ENCODE measurements around the gene SRRM5. TPM values are rescaled to one million over a fixed set of nuclear protein-coding genes. Genes with fewer than 3 reads are reported as not detected.
"Not testable (repeated sequence)": the region's sequence is repeated elsewhere in the genome, so short reads cannot be mapped to it uniquely, and the experiment has no call there.

Gene SRRM5, protein sequence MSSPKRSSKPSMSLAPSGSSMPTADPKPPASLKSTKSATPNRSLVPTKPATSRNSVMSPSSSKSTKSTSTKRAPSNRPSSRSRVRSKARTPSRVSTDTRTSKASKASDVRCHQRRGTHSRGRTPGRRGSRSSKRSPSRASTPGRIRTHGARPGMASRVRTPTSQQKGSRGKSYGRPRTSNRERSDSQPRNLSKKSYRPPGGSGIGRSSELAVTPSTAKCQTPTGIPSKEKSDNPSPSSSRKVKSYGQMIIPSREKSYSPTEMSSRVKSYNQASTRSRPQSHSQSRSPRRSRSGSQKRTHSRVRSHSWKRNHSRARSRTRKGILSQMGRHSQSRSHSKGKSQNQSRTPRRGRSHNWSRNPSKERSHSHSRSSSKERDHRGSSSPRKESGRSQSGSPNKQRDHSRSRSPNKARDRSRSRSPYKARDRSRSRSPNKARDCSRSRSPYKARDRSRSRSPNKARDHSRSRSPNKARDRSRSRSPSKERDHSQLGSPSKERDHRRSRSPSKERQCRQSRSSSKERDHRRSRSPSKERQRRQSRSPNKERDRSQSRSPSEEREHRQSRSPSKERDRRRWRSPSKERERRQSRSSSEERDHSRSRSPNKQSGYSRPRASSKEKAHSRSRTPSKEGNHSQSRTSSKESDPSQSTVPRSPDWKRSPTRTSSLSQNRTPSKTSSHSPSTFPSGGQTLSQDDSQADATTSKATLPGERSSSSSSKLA
- total RNA-seq (2014; rRNA removed; shearing (Covaris generic)), result 0.05 and 0.30 TPM in 2 replicates

DNA sequence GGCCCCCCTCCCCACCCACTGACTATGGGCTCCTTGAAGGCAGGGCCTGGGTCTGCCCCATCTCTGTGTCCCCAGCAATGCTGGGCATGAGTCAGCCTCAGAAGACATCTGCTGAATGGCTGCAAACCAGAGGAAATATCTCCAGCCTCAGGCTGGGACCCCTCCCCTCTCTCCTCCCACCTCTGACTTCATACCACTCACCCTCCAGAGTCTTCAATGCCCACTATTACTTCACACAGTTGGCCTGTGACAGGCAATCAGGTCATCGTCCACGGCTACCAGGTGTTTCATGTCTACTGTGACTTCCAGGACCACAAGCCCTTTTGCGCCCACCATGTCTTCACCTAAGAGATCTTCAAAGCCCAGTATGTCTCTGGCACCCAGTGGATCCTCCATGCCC is at the start of gene SRRM5:
Gene SRRM5 (plus strand): TSS at position 301 of the 400 bp plus-strand sequence. CDS start 34 bp downstream, at position 335.
- DNase-seq (ENCODE audit: low read depth), result no peak

DNA sequence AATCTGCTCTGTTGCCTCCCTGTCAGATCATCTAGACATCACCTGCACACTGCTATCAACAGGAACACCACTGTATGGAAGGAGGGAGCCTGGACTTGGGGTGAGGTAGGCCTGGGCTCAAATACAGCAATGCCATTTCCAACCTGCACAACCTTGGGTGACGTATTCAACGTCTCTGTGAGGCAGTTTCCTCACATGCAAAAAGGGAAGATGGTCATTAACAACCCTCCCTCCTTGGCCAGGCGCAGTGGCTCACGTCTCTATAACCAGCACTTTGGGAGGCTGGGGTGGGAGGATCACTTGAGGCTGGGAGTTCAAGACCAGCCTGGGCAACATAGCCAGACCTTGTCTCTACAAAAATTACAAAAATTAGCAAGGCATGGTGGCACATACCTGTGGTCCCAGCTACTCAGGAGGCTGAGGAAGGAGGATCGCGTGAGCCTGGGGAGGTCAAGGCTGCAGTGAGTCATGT is 49.6 kb upstream of the SRRM5 start:
- DNase-seq (ENCODE audit: low read depth), result no peak

DNA sequence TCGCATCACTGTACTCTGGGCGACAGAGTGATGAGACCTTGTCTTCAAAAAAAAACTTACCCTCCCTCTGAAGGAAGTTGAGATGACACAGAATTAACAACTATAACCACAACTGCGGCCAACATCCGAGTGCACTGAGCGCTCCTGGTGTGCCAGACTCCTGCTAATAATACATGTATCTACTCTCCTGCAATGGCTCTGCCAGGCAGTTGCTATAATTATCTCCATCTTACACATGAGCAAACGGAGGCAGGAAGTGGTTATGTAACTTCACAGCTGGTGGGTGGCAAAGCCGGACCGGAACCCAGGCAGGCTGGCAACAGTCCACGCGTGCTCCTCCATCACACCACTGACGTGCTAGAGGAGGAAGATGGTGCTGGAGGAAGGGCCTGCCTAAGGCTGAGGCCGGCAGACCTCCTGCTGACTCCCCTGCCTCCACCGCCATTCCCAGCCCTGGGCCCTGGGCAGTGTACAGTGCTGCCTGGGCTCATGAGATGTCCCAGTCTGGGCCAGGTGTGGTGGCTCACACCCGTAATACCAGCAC is 49.1 kb upstream of the SRRM5 start:
- DNase-seq (ENCODE audit: low read depth), result peak; percentile 99

DNA sequence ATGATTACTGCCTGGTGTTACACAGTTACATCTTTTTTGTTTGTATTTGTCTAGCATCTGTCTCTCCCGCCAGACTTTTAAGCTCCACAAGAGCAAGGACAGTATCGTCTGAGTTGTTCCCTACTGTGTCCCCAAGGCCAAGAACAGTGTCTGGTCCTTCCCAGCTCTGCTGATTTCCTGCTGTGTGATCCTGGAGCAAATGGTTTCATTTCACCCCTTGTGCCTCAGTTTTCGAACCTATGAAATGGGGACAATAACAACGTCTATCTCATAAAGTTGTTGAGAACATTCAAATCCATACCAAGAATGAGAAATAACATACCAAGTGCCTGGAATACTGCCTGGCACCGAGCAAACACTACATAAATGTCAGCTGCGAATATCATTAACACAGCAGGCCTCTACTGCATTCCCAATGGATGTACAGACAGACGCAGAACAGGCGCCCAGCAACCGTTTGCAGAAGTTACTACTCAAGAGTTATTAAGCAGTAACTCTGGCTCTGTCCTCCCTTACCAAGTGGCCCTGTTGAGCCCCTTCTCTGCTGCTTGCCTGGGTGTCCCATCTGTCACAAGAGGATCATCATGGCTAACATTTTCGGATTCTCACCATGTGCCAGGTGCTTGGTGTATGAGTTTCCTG is 48.0 kb upstream of the SRRM5 start:
- DNase-seq (ENCODE audit: low read depth), result no peak

DNA sequence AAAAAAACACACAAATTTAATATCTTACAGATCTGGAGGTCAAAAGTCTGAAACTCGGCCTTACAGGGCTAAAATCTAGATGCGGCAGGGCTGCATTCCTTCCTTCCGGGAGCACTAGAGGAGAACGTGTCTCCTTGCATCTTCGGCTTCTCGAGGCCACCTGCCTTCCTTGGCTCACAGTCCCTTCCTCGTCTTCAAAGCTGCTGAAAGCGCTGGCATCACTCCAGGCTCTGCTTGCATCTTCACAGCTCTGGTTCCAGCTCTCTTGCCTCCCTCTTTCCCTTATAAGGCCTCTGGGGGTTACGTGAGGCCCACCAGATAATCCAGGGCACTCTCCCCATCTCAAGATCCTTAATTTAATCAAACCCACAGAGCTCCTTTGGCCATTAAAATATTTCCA is 47.1 kb upstream of the SRRM5 start:
- DNase-seq (ENCODE audit: low read depth), result no peak

DNA sequence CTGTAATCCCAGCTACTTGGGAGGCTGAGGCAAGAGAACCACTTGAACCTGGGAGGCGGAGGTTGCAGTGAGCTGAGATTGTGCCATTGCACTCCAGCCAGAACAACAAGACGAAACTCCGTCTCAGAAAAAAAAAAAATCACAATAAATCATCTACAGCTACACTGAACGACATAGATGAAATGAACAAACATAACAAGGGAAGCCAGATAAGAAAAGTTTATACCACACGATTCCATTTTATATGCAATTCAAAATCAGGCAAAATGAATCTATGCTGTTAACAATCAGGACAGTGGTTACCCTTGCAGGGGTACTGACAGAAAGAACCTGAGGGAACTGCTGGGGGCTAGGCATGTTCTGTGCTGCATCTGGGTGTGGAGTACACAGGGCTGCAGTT is 42.2 kb upstream of the SRRM5 start:
- DNase-seq (ENCODE audit: low read depth), result no peak

DNA sequence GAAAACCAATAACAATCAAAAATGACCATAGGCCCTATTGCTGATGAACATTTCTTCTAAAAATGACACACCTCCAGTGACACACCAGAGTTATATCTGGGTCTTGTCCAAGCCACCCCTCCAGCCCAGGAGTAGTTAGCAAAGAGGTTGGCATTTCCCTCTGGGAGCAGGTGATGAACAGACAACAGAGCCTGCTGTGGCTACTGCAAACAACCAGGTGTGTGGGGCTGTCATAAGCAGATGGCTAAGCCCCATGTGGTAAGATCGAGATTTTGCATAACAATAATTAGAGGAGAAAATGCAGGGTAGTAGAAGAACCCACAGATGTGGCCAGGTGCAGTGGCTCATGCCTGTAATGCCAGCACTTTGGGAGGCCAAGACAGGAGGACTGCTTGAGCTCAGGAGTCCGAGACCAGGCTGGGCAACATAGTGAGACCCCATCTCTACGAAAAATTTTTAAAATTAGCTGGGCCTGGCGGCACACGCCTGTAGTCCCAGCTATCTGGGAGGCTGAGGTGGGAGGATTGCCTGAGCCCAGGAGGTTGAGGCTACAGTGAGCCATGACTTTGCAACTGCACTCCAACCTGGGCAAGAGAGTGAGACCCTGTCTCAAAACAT is 41.6 kb upstream of the SRRM5 start:
- peak; percentile 61 for DNase-seq (ENCODE audit: low read depth)

DNA sequence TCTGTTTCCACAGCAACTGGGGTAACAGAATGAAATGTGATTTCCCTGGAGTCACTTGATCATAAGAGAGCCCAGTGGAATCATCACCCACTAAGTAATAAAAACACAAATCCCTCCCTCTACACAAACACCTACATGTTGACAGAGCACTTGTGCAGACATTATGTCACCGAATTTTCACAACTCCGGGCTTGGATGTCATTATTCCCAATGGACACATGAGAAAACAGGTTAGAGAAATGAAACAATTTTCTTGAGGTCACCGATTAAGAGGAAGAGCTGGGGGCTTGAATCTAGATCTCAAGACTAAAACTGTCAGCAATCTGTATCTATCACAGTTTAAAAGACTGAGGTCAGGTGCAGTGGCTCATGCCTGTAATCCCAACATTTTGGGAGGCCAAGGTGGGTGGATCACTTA is 39.7 kb upstream of the SRRM5 start:
- DNase-seq (ENCODE audit: low read depth), result peak; percentile 32

DNA sequence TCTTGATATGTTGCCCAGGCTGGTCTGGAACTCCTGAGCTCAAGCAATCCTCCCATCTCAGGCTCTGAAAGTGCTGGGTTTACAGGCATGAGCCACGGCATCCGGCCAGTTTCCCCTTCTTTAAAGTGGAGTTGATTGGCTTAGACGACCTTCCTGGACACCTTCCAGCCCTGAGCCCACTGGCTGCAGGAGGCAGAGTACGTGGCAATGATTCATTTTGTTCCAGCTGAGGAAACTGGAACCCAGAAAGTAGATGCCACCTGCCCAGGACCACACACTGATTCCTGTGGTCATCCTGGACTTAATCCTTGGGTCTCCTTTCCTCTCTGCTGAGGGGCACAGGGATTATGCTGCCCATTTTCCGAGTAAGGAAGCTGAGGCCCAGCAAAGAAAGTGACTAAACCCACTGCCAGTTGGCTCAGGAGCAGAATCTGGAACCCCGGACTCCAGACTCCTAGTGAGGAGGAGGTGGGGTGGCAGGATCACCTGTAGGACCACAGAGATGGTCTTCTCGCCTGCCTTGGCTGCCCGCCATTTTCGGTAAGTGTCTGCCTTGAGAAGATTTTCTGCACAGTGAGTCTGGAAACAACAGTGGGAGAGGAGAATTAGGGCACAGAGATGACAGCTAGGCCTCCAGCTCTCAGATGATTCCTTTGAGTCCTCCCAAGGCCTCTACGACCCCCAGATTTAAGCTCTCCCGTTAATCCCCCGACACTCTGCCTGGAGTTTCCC is 37.3 kb upstream of the SRRM5 start:
- DNase-seq (ENCODE audit: low read depth), result peak; percentile 91

DNA sequence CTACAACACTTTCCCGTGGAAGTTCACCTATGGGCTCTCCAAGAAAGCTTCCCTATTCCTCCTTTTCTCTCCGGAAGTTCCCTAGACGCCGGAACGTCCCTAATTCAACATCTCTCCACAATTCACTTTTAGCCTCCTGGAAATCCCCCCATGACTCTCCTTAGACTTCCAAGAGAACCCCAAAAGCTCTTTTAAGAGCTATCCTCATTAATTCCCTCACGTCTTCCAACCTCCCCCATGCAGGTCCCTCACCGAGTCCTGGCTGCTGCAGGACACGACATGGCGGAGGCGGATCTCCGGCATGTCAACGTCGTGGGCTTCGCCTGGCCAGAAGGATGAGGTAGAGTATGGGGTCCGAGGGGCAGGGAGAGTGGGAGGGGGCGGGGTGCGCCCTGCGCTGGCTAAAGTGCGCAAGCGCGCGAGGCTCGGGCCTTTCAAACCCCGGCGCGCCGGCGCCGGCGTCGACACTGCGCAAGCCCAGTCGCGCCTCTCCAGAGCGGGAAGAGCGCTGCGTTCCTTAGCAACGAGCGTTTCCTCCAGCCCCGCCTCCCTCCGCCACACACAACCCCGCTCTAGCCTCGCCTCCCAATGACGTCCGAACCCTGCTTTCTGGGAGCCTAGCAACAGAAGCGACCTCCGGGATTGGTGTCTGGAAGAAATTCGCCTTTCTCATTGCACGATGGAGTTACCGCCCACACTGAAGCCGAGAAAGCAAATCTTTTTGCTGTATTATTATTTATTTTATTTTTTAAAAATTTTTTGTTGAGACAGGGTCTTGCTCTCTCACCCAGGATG is 36.5 kb upstream of the SRRM5 start, which contains the start of the genes PINLYP and XRCC1:
Gene PINLYP (plus strand): TSS at position 646 of the 795 bp plus-strand sequence. CDS start 1,391 bp downstream, outside the sequence.
Gene XRCC1 (minus strand): TSS at position 372 of the 795 bp plus-strand sequence. CDS start 69 bp downstream, at position 303.
- peak; percentile 99 for DNase-seq (ENCODE audit: low read depth)

DNA sequence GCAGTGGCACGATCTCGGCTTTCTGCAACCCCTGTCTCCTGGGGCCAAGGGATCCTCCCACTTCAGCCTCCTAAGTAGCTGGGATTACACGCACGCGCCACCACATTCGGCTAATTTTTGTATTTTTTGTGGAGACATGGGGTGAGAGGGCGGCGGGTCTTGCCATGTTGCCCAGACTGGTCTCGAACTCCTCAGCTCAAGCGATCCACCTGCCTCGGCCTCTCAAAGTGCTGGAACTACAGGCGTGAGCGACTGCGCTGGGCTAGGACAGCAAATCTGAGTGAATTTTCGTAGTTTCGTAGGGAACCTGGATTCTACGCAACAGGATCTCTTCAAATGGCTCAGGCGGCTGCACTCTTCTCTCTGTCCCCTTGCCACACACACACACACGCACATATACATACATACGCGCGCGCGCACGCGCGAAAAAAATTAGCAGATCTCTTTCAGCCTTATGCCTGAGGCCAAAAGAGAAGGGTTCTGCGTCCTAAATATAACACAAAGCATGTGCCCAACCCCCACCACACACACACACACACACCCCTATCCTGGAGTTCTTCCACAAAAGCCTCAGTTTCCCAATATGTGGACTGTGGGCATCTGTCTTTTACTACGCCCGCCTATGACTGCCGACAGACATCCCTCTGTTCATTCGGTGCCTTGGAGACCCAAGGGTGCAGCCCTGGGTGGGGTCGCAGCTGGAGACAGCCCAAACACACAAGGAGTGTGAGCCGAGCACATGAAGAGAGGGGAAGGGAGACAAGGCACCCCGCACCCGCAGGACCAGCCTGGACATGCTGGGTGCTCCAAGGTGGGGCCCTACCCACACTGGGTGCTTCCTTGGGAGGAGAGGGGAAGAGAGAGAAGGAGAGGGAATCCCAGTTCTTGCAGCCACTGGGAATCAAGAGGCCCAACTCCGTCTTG is 35.7 kb upstream of the SRRM5 start:
- no peak for DNase-seq (ENCODE audit: low read depth)

DNA sequence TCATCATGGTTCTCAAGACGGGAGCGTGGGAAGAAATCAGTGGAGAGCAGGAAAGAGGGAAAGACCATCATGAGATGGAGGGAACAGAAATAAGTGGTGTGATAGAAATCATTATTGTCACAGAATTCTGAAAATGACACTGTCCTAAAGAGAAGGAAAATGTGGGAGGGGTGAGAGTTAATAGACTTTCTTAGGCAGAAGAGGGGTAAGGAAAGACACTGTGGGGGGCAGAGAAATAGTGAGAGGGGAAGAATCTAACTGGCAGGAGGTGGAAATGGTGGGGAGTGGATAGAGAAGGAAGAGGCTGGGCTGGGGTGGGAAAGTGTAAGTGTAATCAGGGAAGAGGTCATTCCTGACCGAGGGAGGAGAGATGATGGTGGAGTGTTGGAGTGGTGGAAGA is 33.1 kb upstream of the SRRM5 start:
- DNase-seq (ENCODE audit: low read depth), result no peak

DNA sequence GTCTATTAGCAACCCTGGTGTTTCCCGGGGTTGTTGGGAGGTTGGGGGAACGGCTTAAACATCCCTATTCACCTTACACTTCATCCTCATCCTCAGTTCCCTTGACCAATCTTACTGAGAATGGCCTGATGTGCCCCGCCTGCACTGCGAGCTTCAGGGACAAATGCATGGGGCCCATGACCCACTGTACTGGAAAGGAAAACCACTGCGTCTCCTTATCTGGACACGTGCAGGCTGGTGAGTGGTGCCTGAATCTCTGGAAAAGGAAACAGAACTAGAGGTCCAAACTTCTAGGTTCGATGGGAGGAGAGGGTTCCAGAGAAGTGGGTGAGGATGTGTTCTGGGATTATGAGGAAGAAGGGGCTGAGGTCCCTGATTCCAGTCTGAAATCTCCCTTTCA is 30.4 kb upstream of the SRRM5 start:
- no peak for DNase-seq (ENCODE audit: low read depth)

DNA sequence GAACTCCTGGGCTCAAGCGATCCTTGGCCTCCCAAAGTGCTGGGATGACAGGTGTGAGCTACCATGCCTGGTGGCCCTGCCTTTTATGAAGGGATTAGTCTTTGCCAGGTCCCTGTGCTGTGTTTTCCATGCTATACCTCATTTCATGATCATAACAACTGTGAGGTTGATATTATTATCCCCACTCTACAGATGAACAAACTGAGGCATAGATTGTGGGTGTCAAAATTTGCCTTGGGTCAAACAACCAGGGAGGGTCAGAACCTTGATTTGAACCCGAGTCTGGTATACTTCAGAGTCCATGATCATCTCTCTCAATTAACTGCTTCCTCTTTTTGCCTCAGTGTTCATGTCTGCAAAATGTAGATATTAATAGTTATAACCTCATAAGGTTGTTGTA is 29.4 kb upstream of the SRRM5 start:
- no peak for DNase-seq (ENCODE audit: low read depth)

DNA sequence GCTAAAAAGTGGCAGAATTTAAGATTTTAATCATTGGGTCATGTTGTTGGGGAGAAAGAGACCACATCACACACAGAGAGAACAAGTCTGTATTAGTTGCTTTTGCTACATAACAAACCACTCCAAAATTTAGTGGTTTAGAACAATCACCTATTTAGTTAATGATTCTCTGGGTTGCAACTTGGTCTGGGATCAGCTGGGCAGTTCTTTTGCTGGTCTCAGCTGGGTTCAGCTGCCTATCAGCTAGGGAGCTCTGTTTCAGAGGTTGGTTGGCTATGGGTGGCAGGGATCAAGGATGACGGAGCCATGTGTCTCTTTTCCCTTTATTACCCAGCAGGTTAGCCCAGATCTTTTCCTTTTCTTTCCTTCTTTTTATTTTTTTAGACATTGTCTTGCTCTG is 27.4 kb upstream of the SRRM5 start:
- DNase-seq (ENCODE audit: low read depth), result no peak

DNA sequence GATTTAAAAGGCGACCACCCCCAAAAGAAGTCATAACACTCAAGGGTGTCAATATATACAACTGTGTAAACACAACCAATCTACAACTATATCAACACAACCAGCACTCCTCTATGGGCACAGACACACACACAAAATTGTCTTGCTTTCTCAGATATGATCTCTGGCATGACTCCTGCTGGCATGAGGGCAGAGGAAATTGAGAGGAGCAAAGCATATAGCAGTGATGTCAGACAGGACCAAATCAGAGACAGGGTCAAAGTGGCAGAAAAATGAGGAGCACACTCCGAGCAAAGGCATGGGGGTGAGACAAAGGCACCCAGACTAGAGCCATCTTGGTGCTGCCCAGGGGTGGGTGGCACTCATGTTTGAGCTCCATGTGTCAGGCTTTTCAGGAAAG is 25.5 kb upstream of the SRRM5 start:
- DNase-seq (ENCODE audit: low read depth), result no peak

DNA sequence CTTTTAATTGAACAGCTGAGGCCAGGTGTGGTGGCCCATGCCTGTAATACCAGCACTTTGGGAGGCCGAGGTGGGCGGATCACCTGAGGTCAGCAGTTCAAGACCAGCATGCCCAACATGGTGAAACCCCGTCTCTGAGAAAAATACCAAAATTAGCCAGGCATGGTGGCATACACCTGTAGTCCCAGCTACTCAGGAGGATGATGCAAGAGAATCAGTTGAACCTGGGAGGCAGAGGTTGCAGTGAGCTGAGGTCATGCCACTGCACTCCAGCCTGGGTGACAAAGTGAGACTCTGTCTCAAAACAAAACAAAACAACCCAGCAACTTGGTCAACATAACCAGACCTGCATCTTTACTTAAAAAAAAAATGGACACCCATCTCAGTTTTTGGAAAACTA is 24.9 kb upstream of the SRRM5 start:
- not testable (repeated sequence) for DNase-seq (ENCODE audit: low read depth)

DNA sequence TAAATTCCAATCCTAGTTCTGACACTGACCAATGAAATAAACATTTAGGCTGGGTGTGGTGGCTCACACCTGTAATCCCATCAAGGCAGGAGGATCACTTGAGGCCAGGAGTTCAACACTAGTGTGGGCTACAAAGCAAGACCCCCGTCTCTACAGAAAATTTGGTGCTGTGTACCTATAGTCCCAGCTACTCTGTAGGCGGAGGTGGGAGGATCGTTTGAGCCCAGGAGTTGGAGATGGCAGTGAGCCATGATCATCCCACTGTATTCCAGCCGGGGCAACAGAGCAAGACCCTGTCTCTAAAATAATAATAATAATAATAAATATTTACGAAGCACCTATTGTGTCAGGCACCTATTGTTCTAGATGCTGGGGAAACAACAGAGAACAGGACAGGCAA is 22.6 kb upstream of the SRRM5 start:
- no peak for DNase-seq (ENCODE audit: low read depth)

DNA sequence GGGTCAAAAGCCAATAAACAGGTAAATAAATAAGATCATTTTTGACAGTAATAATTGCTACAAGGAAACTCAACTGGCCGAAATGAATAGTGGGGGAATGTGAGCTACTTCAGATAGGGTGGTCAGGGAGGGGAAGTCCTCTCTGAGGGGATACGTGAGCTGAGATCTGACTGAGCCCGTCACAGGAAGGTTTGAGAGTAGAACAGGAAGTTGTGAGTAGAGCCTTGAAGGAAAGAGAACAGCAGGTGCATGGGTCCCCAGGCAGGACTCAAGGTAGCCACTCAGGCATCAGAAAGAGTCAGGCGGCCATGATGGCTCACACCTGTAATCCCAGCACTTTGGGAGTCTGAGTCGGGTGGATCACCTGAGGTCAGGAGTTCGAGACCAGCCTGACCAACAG is 22.2 kb upstream of the SRRM5 start:
- no peak for DNase-seq (ENCODE audit: low read depth)

Data from M059J (cell line).